Renal pelvis (tissue), 4 donors: ENCODE data around the gene OR1L8. TPM values are rescaled to one million over a fixed set of nuclear protein-coding genes. Genes with fewer than 3 reads are reported as not detected.

ENCODE experiments used
- DNase-seq: peaks from one replicate; pipeline ENCODE4 v3.0.0-alpha.2; 2013
- polyA plus RNA-seq, 3 donors: library from polyadenylated mRNA; unstranded; fragments of 120-200 nt; gene quantifications; one replicate each; pipeline ENCODE4 v1.2.1, GENCODE V29; 2013; ENCODE audit not compliant: insufficient read length in 3 of 3

The OR1L8 gene
- polyA plus RNA-seq, 3 donors = 0.14 to 0.26 (median 0.25) TPM

GRCh38 chr9:122518226-122518625, 65.0 kb downstream of the OR1L8 start:
- no peak for DNase-seq

Other genes starting within 250 kb of the OR1L8 start
- gene PTGS1, start 212.4 kb downstream of the OR1L8 start, polyA plus RNA-seq = 1 to 10 TPM; 3.9 to 5.3 (median 4.4) TPM
- not detected for gene OR1J1, start 105.5 kb downstream of the OR1L8 start, polyA plus RNA-seq
- not detected for gene OR1J2, start 72.6 kb downstream of the OR1L8 start, polyA plus RNA-seq
- not detected for gene OR1J4, start 64.2 kb downstream of the OR1L8 start, polyA plus RNA-seq
- gene OR1N1, start 56.1 kb downstream of the OR1L8 start, polyA plus RNA-seq = not detected
- gene OR1N2, start 30.3 kb downstream of the OR1L8 start, polyA plus RNA-seq = not detected
- not detected for gene OR1Q1, start 31.4 kb upstream of the OR1L8 start, polyA plus RNA-seq
- not detected for gene OR1B1, start 74.2 kb upstream of the OR1L8 start, polyA plus RNA-seq
- gene OR1L1, start 78.3 kb upstream of the OR1L8 start, polyA plus RNA-seq = not detected
- not detected for gene OR1L3, start 91.7 kb upstream of the OR1L8 start, polyA plus RNA-seq
- gene OR1L4, start 140.6 kb upstream of the OR1L8 start, polyA plus RNA-seq = not detected
- not detected for gene OR1L6, start 158.9 kb upstream of the OR1L8 start, polyA plus RNA-seq
- not detected for gene OR5C1, start 205.5 kb upstream of the OR1L8 start, polyA plus RNA-seq
- gene OR1K1, start 216.7 kb upstream of the OR1L8 start, polyA plus RNA-seq = not detected
- gene PDCL, start 245.2 kb upstream of the OR1L8 start, polyA plus RNA-seq = 10 to 100 TPM; 32.7 to 32.9 (median 32.9) TPM